COLO668 (cell line): ENCODE results near the gene PROM2.

ENCODE experiments used
- DNase-seq: peaks from one replicate; lab custom pipeline; 2025; ENCODE audit not compliant: unreplicated experiment; lab: John Stamatoyannopoulos, UW

The PROM2 gene

DNA sequence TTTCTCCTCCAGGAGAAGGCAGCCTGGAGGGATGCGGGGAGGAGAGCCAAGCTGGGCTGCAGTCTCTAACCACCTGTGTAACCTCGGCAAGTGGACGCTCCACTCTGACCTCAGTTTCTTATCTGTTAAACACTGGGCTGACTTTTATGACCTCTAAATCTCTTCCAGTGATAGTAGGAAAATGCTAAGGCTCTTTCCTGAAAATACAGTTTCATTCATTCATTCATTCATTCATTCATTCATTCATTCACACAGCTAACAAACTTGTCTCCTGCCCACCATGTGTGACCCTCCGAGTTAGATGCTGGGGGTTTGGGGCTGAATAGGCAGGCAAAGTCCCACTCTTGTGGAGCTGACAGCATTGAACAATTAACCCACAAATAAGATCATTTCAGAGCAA, 9.3 kb downstream of the PROM2 start:
- no peak for DNase-seq

DNA sequence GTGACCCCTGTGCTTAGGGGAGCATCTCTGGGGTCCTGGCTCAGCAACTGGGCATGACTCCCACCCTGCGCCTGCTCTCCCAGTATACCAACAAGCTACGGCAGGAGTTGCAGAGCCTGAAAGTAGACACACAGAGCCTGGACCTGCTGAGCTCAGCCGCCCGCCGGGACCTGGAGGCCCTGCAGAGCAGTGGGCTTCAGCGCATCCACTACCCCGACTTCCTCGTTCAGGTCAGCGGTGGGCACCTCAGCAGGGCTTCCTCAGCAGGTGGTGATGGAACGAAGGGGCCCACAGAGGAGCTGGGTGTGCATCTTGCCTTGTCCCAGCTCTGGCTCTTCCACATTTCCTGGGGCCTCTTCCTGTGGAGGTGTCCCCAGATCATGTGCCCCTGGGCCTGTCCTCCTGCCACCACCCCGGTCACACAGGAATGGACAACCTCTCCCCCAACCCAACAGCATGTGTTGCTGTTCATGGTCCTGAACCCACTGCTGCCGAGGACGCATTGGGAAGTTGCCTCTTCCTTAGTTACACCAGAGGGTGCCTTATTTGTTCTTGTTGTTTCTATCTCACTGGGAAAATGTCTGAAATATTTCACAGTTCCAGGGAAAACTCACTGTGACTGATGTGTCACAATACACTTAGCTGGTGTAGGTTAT, 10.8 kb downstream of the PROM2 start:
- DNase-seq = no peak

DNA sequence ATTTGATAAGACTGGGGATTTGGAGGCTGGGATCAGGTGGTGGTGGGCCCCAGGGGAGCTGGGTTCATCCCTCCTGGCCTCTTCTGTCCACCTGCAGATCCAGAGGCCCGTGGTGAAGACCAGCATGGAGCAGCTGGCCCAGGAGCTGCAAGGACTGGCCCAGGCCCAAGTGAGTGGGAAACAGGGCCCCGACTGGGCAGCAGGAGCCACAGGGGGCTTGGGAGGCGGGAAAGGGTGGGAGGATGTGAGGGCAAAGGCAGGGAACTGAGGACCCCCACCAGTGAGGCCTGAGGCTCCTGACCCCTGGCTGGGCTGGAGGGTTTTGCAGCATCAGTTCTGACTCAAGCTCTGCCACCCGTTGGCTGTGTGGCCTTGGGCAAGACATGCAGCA, 11.3 kb downstream of the PROM2 start:
- DNase-seq = no peak

DNA sequence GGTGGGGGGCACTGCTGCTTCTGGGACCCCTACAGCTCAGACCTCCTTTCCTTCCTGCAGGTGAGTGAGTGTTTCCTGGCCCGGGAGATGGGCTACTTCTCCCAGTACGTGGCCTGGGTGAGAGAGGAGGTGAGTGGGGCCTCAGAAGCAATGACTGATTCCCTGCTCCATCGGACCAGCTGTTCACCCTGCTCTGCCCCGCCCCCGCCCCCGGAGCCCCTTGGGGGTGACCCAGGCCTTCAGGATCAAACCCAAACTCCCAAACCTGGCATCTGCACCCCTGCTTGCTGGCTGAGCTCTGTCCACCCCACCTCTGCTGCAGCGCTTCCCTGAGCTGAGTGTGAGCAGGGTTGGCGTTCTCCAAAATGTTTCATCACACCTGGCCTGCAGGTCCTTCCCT, 13.1 kb downstream of the PROM2 start:
- no peak for DNase-seq

DNA sequence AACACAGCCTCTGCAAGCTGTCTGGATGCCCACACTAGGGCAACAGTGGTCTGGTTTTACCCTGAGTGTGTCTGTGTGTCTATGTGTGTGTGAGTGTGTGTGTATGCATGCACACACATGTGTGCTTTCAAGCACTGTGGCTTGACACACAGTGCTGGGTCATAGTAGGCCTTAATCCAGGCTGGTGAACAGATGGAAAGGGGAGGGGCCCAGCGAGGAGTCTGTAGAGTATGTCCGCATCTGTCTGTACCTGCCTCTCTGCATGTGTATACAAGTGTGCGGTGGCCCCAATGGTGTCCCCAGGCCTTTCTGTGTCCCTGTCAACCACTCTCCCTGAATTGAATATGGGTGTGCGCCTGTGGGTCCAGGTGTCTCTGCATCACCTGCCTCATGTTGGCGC, 13.6 kb downstream of the PROM2 start:
- DNase-seq = peak; percentile 73

DNA sequence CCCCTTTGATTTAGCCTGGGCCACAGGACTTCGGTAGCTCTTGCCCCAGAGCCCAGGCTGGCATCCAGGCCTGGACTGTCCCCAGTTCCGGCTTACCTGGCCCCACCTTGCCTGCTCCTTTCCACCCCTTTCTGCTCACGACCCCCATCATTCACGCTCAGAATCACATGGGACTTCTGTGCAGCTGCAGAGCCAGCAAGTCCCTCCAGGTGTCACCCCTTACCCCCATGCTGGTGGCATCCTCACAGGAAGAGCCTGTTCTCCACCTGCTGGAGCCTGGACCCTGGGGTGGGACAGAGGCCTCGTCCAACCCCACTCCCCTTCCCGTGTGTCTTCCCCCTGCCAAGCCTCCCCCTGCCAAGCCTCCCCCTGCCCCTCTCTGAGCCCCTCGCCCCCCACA, 15.0 kb downstream of the PROM2 start:
- peak; percentile 22 for DNase-seq

DNA sequence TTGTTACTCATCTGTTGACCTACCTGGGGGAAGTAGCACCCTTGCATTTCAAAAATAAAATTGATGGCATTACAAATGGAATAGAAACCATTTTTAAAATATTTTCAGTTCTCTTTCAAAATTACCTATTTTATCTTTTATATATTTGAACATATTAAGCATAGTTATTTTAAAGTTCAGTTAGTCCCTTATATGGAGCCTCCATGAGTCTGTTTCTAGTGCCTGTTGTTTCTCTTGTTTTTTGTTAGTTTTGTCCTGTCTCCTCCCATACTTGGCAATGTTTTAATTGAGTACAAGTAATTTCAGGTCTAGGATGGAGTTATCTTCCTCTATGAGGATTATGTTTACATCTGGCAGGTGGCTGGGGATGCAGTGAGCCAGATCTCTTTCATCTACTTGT, 17.0 kb downstream of the PROM2 start:
- DNase-seq = no peak

DNA sequence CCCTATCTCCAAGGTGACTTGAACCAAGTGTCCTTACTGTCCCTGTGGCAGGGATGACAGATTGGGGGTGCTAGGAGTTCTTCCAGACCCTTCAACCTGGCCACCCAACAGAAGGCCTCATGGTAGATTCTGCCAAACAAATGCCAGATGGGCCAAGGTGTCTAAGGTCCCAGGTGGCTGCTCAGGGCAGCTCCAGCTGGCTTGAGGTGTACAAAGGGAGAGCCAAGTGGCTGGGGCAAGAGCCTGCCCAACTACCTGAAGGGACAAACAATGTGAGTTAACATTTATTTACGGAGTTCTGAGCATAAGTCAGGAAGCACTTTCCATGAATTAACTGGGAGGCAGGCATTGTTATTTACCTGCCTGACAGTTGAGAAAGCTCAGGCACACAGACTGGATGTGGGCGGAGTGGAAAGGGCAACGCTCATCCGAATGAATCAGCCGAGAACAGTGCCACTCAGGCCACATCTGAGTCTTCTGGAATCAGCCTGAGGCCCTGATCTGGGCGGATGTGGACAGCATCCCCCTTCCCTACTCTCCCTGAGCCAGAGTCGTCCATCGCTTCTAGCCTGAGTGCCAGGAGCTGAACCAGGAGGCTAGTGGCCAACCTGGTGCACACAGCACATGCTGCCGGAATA, 18.5 kb downstream of the PROM2 start:
- peak; percentile 18 for DNase-seq

DNA sequence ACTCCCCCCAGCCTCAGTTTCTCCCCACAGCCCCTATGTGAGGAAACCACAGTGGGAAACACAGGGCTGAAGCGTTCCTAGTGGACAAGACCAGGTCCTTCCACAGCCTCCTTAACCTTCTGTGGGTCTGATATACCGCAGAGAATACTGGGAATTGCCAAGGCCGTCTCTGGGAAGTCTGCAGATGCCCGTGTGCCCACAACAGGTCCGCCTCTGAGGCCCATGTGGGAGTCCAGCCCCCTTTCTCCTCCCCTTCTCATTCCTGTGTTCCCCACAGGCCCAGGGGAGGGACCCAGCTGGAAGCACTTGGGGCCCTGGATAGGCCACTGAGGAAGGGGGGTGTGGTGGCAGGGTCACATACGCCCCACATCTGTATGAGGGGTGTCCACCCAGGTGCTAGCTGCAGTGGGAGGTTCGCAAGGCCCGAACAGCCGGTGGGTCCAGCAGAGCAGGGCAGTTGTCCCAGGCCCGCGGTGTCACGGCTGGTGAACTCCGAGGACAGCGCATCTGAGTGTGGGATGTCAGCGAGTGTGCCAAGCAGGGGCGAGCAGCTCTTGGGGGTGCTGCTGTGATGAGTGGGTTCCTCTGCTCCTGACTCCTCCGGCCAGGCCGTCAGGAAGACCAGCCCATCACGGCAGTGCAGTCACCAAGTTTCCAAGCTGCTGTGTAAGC, 20.5 kb downstream of the PROM2 start:
- DNase-seq = no peak

DNA sequence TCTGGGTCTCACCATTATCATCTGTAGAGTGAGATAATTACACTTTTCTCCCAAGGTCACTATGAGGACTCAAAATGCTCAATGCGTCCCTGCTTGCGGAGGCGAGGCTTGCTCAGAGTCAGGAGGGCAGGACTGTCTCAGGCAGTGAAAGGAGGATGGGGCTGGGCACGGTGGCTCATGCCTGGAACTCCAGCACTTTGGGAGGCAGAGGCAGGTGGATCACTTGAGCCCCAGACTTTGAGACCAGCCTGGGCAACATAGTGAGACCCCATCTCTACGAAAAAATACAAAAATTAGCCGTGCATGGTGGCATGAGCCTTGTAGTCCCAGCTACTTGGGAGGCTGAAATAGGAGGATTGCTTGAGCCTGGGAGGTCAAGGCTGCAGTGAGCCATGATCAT, 21.1 kb downstream of the PROM2 start:
- no peak for DNase-seq

DNA sequence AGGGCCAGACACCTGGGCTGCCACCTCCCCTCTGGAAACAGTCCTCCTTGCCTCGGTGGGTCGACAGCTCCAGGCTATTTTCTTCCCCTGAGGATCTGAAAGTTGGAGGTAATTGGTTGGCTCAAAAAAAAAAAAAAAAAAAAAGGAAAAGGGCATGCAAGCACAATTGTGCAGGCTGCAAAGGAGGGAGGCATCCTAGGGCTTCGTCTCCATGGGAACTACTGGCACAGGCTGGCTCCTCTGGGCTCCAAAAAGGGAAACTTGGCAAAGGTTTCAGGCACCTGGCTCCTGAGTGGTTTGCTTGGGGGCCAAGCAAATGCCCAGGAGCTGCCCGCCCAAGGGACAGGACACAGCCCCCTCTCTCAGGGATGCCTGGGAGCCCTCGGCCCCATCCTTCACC, 21.8 kb downstream of the PROM2 start:
- peak; percentile 25 for DNase-seq

DNA sequence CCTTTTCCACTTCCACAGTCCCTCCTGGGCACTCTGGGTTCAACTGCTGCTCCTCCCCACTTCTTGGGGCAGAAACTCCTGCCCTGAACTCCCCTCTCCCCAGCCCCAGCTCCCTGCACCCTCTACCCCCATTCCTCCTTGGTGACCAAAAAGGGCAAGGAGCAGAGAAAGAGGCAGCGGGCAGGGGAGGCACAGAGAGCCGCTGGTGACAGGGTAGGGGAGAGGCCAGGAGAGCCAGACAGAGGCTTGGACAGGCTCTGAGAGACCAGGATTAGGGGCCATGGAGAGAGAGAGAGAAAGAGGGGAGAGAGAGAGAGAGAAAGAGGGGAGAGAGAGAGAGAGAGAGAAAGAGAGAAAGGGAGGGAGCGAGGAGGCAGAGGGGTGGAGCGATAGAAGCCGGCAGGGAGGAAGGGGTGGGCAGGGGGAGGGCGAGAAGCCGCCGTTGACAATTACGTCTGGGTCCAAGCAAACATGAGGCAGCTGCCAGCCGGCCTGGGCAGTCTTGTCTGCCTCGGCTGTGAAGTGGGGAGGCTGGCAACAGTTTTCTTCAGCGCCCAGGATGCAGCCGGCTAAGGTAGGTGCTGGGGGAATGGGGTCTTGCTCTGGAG, 22.7 kb downstream of the PROM2 start, which contains the start of gene KCNIP3:
Gene KCNIP3 (plus strand): TSS at position 468 of the 608 bp plus-strand sequence. CDS start 92 bp downstream, at position 560.
- DNase-seq = peak; percentile 79

DNA sequence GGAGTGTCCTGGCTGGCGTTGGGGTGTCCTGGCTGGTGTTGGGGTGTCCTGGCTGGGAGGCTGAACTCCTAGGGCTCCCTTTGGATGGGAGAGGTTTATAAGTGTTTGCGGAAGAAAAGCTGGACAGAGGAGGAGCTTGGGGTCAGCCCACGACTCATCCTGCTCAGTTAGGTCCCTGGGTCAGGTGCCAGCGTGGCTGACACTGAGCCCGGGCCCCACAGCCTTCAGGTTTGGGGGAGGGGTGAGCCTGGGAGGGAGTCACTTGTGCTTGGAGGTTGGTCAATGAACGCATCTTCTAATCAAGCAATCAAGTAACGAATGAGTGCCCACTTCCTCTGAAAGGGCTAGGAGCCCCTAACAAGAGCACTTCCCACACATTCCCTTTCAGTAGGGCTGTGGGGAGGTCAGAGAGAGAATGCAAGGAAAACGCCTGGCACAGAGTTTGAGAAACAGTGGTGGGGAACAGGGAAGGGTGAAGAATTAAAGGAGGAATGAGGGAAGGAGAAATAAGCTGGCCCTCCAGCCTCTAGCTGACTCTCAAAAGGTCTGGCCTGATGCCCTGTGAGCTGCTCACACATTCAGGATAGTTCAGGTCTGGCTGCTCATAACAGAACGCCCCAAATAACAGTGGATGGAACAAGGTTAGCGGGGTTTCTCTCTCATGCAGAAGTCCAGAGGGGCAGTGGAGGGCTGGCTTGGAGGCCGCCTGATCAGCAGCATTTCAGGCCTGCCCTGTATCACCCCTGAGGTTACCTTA, 23.6 kb downstream of the PROM2 start:
- DNase-seq = peak; percentile 46

DNA sequence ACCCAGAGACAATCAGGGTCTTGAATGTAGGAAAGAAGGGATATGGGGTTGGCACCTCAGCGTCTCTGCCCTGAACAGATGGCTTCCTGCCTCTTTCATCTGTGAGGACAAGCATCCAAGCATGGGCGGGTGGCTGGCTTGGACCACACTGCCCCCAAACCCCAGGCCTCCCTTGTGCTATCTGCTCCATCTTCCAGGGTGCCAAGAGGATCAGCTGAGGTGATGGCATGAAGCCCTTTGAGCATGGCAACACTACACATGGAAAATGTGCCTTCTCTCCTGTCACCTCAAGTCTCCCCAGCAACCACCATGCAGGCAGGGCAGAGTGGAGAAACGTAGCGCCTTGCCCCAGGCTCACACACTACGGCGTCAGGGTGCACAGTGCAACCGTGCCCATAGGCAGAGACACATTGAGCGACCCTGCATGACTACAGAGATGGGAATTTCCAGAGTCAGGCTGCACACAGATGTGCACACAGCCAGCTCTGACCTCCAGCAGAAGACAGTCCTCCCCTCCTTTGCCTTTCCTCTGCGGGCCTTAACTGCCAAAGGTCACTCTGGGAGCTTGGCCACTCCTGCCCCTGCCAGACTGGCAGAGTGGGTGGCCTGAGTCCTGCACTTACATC, 24.4 kb downstream of the PROM2 start:
- no peak for DNase-seq

DNA sequence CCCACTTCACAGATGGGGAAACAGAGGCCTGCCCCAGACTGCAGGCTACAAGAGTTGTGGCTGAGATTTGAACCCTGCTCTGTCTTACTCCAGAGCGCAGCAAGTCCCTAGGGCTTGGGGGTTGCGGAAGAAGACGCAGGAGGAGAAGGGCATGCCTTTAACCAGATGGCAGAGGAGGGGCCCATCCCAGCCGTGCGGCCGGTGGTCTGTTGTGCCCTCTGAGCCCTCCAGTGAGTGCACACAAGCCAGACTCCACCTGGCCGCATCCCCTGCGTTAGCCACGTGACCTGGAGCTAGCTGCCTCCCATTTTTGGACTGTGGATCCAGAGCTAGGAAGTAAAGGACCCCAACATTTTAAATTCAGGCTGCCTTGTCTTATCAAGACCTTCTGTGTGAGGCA, 25.7 kb downstream of the PROM2 start:
- DNase-seq = no peak

DNA sequence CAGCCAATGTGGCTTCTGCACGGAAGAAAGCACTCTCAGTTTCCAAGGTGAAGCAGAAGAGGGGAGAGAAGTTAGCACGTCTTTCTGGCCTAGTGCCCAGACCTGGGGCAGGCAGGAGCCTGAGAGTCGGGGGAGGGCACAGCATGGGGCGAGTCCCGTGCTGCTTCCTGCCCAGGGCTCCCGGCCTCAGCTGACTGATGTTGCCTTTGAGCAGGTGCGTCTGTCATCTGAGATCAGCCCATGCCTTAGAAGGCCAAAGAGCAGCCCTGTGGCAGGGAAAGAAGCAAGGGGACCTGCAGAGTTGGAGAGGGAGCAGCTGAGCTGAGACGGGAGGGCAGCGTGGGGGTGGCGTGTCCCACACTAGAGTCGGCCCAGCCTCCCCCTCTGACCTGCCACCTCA, 26.2 kb downstream of the PROM2 start:
- peak; percentile 70 for DNase-seq

DNA sequence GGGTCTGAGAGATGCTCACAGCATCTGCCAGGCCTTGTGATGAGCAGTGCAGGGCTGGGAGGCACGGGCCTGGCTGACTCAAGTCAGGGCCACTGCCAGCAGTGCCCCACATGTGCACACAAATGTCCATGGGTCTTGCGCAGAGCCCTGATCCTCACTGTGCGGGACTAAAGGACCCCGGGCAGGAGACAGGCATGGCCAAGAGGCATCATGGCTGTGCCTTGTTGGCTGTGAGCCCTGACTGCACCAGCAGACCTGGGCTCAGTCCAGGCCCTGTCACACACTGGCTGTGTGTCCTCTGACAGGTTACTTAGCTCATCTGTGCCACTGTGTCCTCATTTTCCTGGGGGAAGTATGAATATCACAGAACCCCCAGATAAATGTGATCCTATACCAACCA, 26.9 kb downstream of the PROM2 start:
- no peak for DNase-seq

DNA sequence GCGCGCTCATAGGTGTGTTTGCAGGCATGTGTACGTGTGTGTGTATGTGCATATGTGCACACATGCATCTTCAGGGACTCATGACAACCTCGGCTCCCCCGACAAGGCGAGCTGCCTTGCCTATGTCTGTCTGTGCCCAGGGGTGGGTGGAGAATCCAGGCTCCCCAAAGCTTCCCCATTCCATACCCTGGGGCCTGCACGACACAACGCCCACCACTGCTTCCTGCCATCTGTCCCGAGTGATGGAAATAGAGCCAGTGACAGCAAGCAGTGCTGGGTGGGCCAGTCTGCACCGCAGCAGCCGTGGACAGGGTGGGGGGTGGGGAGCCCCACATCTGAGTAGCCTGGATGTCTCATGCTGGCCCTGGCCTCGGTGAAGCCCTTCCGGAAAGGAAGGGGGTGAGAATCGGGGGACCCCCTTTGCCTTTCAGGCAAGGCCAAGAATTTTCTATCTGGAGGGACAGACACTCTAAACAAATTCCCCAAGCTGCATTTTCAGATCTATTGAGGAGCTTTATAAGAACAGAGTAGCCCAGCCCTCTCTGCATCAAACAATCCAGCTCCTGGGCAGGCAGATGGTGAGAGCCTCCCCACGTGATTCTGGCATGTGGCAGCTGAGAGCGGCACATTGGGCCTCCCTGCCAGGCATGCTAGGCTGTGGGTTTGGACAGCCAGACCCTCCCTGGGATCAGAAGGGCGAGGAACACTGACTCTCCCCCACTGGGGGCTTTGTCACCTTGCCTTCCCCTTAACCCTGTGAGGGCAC, 27.8 kb downstream of the PROM2 start:
- DNase-seq = no peak

DNA sequence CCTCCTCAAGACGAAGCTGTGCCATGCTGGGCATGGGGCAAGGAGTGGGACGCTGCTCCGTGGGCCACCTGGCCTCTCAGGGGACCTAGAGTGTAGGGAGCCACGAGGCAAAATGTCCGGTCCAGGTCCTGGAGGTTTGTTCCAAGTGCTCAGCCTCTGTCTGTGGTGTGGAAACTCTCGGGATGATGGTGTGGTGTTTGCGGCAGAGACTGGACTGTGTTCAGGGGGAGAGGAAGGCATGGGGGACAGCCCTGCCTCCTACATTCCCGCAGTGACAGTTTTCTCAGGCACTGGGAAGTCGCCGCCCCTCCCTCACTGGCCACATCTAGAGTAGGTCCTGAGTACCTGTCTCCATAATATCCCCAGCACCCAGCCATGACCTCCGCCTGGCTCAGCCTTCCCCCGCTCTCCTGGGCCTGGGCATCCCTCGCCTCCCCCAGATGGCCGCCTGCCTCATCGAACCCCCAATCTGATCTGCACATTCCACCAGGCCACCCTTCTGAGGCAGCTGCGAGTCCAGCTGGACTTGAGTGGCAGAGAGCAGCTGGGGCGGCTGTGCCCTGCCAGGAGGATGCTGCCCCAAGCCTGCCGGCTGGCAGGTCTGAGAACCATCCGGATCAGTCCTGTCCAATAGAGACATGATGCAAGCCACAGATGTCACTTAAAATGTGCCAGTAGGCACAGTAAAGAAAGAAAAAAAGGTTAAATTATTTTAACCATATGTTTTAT, 29.1 kb downstream of the PROM2 start:
- DNase-seq = peak; percentile 65
